Activated naive CD8-positive, alpha-beta T cell treated with anti-CD3 and anti-CD28 coated beads, Interleukin-2, amount 10 ng/mL, durations not matched to agents 7 days and 5 days (primary cell): ENCODE data around the gene HDC. TPM values are rescaled to one million over a fixed set of nuclear protein-coding genes. Genes with fewer than 3 reads are reported as not detected.

Experiments used
- ATAC-seq: fragments of 150-1000 bp; cut with Tn5 transposase; one replicate; pipeline ENCODE4 v1.10.0; 2021; ENCODE audit warnings: low read depth, moderate library complexity
- POLR2A ChIA-PET: fragments of 350-600 bp; sonication (Branson Sonifier 250); formaldehyde crosslinking; loops from one replicate; lab custom pipeline; 2021; ENCODE audit warnings: antibody characterized with exemption; lab: Charles Lee
- DNase-seq: peaks from one replicate; pipeline ENCODE4 v3.0.0; 2021
- H3K27ac Mint-ChIP-seq: one replicate; pipeline ENCODE4 v1.8.0; 2022; ENCODE audit warnings: mild to moderate bottlenecking, mixed read lengths
- H3K27me3 Mint-ChIP-seq: one replicate; pipeline ENCODE4 v1.8.0; 2022; ENCODE audit warnings: mild to moderate bottlenecking, moderate library complexity, mixed read lengths
- H3K36me3 Mint-ChIP-seq: one replicate; pipeline ENCODE4 v1.8.0; 2021; ENCODE audit warnings: mild to moderate bottlenecking, mixed read lengths
- H3K4me1 Mint-ChIP-seq: one replicate; pipeline ENCODE4 v1.8.0; 2021; ENCODE audit warnings: mixed read lengths
- H3K4me3 Mint-ChIP-seq: one replicate; pipeline ENCODE4 v1.8.0; 2022; ENCODE audit warnings: mild to moderate bottlenecking, moderate library complexity, mixed read lengths
- H3K9me3 Mint-ChIP-seq: one replicate; pipeline ENCODE4 v1.8.0; 2021; ENCODE audit warnings: mixed read lengths
- total RNA-seq, 2 experiments: library from RNA; stranded (reverse); gene quantifications; one replicate each; pipeline ENCODE4 v1.2.3, GENCODE V29; 2021

The HDC gene
- total RNA-seq, 2 experiments from 2014 or later: 0.22 TPM; not detected in 1

- peak overlapping the region; percentile 82 for H3K4me3 Mint-ChIP-seq
- POLR2A ChIA-PET: interaction anchor here (1.2 to 4.8 kb wide), 3 partner anchors 9 to 105 kb away, joined by 5 to 43 read pairs (median 11); partner anchors contain the start of gene GABPB1
- H3K27me3 Mint-ChIP-seq: no peaks in the 10 kb centered on the region
- H3K4me1 Mint-ChIP-seq: peaks cover 45% of the 10 kb centered on the region
- no peak for ATAC-seq
- no peak for DNase-seq
- peaks cover 10% of the 10 kb centered on the region for H3K36me3 Mint-ChIP-seq
- H3K27ac Mint-ChIP-seq: peak overlapping the region; percentile 97
- H3K9me3 Mint-ChIP-seq: peaks cover 3% of the 10 kb centered on the region
Observed at GRCh38 chr15:50248994-50249582, 16.4 kb downstream of the HDC start.

- H3K27me3 Mint-ChIP-seq: no peaks in the 10 kb centered on the region
- POLR2A ChIA-PET: interaction anchor here (1.2 to 4.8 kb wide), 3 partner anchors 10 to 107 kb away, joined by 5 to 43 read pairs (median 11); partner anchors contain the start of gene GABPB1
Observed at GRCh38 chr15:50247819-50248655, 17.5 kb downstream of the HDC start.

DNA sequence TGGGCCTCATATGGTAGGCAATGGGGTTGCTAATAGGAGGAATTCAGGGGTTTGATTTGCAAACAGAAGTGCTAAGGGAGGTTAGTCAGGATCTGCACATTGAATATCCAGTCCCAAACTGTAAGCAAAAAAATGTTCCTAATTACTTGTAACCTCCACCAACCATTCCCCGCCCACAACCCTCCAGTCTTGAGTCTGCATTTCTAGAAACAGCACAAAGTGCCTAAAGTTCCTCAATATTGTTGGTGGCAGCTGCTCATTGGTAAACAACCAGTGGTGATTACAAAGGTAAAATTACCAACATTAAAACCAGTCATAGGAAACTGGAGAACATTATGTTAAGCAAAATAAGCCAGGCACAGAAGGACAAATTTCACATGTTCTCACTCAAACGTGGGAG lies 18.9 kb downstream of the HDC start:
- POLR2A ChIA-PET: interaction anchor here (2.1 to 4.8 kb wide), 2 partner anchors 15 to 108 kb away, joined by 11 to 43 read pairs; partner anchors contain the start of gene GABPB1
- Mint-ChIP-seq H3K36me3 (peaks cover 15% of the 10 kb centered on the region), H3K27ac (peak overlapping the region; percentile 37), H3K27me3 (no peaks in the 10 kb centered on the region), H3K4me3 (no peak overlapping the region), H3K9me3 (peaks cover 4% of the 10 kb centered on the region), H3K4me1 (peaks cover 49% of the 10 kb centered on the region)
- DNase-seq: no peak
- ATAC-seq: no peak

More at GRCh38 chr15:50247819-50248655, 17.5 kb downstream of the HDC start:
- DNase-seq (peak; percentile 68), ATAC-seq (peak; percentile 100)
- H3K4me1 Mint-ChIP-seq: peaks cover 46% of the 10 kb centered on the region
- peak overlapping the region; percentile 82 for H3K4me3 Mint-ChIP-seq
- H3K27ac Mint-ChIP-seq: peak overlapping the region; percentile 97
- peaks cover 4% of the 10 kb centered on the region for H3K9me3 Mint-ChIP-seq
- H3K36me3 Mint-ChIP-seq: peaks cover 15% of the 10 kb centered on the region

GRCh38 chr15:50244959-50245624 lies 20.4 kb downstream of the HDC start:
- ATAC-seq (no peak), DNase-seq (no peak)
- Mint-ChIP-seq H3K27me3 (no peaks in the 10 kb centered on the region), H3K36me3 (peaks cover 17% of the 10 kb centered on the region), H3K27ac (no peak overlapping the region), H3K9me3 (peaks cover 4% of the 10 kb centered on the region), H3K4me1 (peaks cover 48% of the 10 kb centered on the region), H3K4me3 (no peak overlapping the region)
- POLR2A ChIA-PET: interaction anchor here (0.6 kb wide), 1 partner anchor 225 kb away, joined by 3 read pairs; no protein-coding TSS in a partner anchor

- DNase-seq: no peak
- POLR2A ChIA-PET: interaction anchor here (0.6 kb wide), 1 partner anchor 17 kb away, joined by 7 read pairs; no protein-coding TSS in a partner anchor
- Mint-ChIP-seq H3K4me1 (peaks cover 42% of the 10 kb centered on the region), H3K36me3 (peaks cover 17% of the 10 kb centered on the region), H3K4me3 (no peak overlapping the region), H3K27me3 (no peaks in the 10 kb centered on the region), H3K27ac (no peak overlapping the region), H3K9me3 (peaks cover 4% of the 10 kb centered on the region)
- ATAC-seq: no peak
Observed at GRCh38 chr15:50244153-50244552, 21.4 kb downstream of the HDC start.

- peak overlapping the region; percentile 2 for H3K27ac Mint-ChIP-seq
- peaks cover 3% of the 10 kb centered on the region for H3K9me3 Mint-ChIP-seq
- ATAC-seq (peak; percentile 52), DNase-seq (no peak)
- H3K36me3 Mint-ChIP-seq: peaks cover 14% of the 10 kb centered on the region
- no peak overlapping the region for H3K4me3 Mint-ChIP-seq
- POLR2A ChIA-PET: interaction anchor here (0.7 kb wide), 1 partner anchor 20 kb away, joined by 5 read pairs; no protein-coding TSS in a partner anchor
- peaks cover 21% of the 10 kb centered on the region for H3K4me1 Mint-ChIP-seq
- H3K27me3 Mint-ChIP-seq: no peaks in the 10 kb centered on the region
Observed at GRCh38 chr15:50241684-50242450, 23.7 kb downstream of the HDC start.

DNA sequence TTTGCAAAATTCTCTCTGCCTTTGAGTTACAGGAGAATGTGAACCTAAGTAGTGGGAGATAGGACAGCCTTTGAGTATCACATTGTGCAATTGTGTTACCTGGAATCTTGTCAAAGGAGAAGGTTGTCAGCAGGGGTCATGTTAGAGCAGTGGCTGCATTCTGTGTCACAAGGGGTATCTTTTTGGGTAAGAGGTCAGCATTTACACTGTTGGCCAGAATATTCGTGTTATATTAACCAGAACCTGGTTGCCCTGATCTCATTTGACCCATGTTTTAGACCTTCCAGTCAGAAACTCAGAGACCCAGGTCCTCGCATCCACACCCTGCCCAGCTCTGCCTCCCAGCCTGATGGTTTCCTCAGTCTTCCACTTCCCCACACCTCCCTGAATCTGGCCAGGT lies 27.3 kb downstream of the HDC start:
- H3K36me3 Mint-ChIP-seq: peaks cover 27% of the 10 kb centered on the region
- H3K27ac Mint-ChIP-seq: no peak overlapping the region
- POLR2A ChIA-PET: interaction anchor here (1.9 kb wide), 1 partner anchor 24 kb away, joined by 4 read pairs; no protein-coding TSS in a partner anchor
- H3K4me1 Mint-ChIP-seq: peaks cover 14% of the 10 kb centered on the region
- no peaks in the 10 kb centered on the region for H3K9me3 Mint-ChIP-seq
- no peak overlapping the region for H3K4me3 Mint-ChIP-seq
- no peak for DNase-seq
- H3K27me3 Mint-ChIP-seq: no peaks in the 10 kb centered on the region
- ATAC-seq: no peak

DNA sequence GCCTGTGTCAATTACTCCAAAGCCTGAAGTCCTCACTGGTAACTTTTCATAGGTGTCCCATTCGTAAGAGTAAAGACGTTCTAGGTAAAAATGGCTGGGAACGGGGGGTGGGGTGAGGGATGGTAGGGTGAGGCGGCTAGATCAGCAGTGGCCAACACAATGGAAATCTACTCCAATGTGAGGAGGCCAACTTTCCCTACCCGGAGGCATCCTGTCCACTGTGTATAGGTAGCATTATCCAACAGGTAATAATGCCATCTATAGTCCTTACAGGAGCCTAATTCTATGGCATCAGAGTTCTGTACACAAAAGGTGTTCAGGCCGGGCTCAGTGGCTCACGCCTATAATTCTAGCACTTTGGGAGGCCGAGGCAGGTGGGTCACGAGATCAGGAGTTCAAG lies 29.1 kb downstream of the HDC start:
- Mint-ChIP-seq H3K27me3 (no peaks in the 10 kb centered on the region), H3K27ac (no peak overlapping the region), H3K36me3 (peaks cover 30% of the 10 kb centered on the region), H3K4me3 (no peak overlapping the region), H3K4me1 (peaks cover 8% of the 10 kb centered on the region), H3K9me3 (no peaks in the 10 kb centered on the region)
- no peak for ATAC-seq
- no peak for DNase-seq
- POLR2A ChIA-PET: no interaction called here

- H3K27me3 Mint-ChIP-seq: no peaks in the 10 kb centered on the region
- POLR2A ChIA-PET: no interaction called here
- no peak for DNase-seq
- ATAC-seq: no peak
- no peak overlapping the region for H3K4me3 Mint-ChIP-seq
- H3K36me3 Mint-ChIP-seq: peaks cover 28% of the 10 kb centered on the region
- H3K27ac Mint-ChIP-seq: no peak overlapping the region
- peaks cover 5% of the 10 kb centered on the region for H3K4me1 Mint-ChIP-seq
- no peaks in the 10 kb centered on the region for H3K9me3 Mint-ChIP-seq
Observed at GRCh38 chr15:50235794-50236193, 29.7 kb downstream of the HDC start.

DNA sequence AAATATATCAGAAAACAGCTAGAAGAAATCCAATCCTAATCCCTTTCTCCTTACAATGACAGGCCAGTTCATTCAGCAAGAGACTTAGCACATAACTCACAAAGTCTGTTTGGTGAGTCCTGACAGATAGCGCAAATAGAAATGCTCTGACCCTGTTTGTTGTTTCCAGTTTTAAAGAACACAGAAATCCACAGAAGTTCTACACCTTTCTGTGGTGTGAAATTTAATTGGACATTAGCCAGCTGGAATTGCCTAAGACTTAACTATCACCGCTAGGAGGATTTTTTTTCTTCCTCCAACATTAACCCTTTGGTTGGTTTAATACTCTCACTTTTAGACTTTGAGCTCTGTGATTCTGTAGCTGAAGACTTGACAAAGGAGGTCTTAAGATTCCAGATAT lies 30.8 kb downstream of the HDC start:
- Mint-ChIP-seq H3K36me3 (peaks cover 31% of the 10 kb centered on the region), H3K9me3 (no peaks in the 10 kb centered on the region), H3K4me1 (peaks cover 5% of the 10 kb centered on the region), H3K4me3 (no peak overlapping the region), H3K27me3 (no peaks in the 10 kb centered on the region), H3K27ac (no peak overlapping the region)
- ATAC-seq (no peak), DNase-seq (no peak)
- POLR2A ChIA-PET: no interaction called here

DNA sequence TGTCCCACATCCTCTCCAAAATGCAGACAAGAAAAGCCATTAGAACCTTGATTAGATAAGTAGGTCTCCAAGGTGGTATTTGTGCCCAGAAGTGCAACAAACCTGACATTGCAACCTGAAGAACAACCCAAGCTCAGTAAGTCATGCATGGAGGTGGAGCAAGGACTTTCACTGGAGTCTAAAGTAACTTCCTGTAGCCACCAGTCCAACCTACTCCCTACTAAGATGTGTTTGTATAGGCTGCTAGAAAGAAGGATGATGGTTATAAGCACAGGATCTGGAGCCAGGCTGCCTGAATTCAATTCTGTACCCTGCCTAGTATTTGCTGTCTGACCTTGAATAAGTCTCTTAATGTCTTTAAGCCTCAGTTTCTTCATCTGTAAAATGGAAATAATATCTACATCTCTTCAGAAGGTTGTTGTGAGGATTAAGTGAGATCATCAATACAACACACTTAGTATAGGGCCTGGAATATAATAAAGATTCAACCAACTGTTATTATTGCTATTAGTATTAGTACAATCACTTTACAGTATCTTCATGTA lies 32.3 kb downstream of the HDC start:
- Mint-ChIP-seq H3K4me3 (no peak overlapping the region), H3K27ac (no peak overlapping the region), H3K27me3 (no peaks in the 10 kb centered on the region), H3K4me1 (peaks cover 5% of the 10 kb centered on the region), H3K9me3 (no peaks in the 10 kb centered on the region), H3K36me3 (peaks cover 38% of the 10 kb centered on the region)
- ATAC-seq (no peak), DNase-seq (no peak)
- POLR2A ChIA-PET: no interaction called here

- DNase-seq (no peak), ATAC-seq (no peak)
- Mint-ChIP-seq H3K27me3 (no peaks in the 10 kb centered on the region), H3K36me3 (peaks cover 39% of the 10 kb centered on the region), H3K4me1 (peaks cover 5% of the 10 kb centered on the region), H3K27ac (no peak overlapping the region), H3K4me3 (no peak overlapping the region), H3K9me3 (no peaks in the 10 kb centered on the region)
- POLR2A ChIA-PET: interaction anchor here (1.2 kb wide), 1 partner anchor 50 kb away, joined by 4 read pairs; the partner anchor contains the start of gene SLC27A2
Observed at GRCh38 chr15:50232791-50233190, 32.7 kb downstream of the HDC start.
